ENCODE data around the gene EGLN3. TPM values are rescaled to one million over a fixed set of nuclear protein-coding genes. Genes with fewer than 3 reads are reported as not detected.

The EGLN3 gene
- total and polyA plus RNA-seq, 9 donors: 1.7 to 5.1 (median 2.4) TPM

- Histone ChIP-seq H3K36me3 (no peaks in the 10 kb centered on the region), H3K27ac (no peak overlapping the region), H3K27me3 (no peaks in the 10 kb centered on the region), H3K4me1 (ENCODE audit: insufficient read depth) (no peaks in the 10 kb centered on the region), H3K9me3 (no peaks in the 10 kb centered on the region), H3K4me3 (no peak overlapping the region)
- no peak for DNase-seq
- intact Hi-C loops (cut with DNase I): no loop called here
- TF ChIP-seq EP300 (IDR thresholded peaks at IDR 0.05) (no peak), POLR2A (IDR thresholded peaks at IDR 0.05) (no peak)
- TF ChIP-seq, protein P1, sequence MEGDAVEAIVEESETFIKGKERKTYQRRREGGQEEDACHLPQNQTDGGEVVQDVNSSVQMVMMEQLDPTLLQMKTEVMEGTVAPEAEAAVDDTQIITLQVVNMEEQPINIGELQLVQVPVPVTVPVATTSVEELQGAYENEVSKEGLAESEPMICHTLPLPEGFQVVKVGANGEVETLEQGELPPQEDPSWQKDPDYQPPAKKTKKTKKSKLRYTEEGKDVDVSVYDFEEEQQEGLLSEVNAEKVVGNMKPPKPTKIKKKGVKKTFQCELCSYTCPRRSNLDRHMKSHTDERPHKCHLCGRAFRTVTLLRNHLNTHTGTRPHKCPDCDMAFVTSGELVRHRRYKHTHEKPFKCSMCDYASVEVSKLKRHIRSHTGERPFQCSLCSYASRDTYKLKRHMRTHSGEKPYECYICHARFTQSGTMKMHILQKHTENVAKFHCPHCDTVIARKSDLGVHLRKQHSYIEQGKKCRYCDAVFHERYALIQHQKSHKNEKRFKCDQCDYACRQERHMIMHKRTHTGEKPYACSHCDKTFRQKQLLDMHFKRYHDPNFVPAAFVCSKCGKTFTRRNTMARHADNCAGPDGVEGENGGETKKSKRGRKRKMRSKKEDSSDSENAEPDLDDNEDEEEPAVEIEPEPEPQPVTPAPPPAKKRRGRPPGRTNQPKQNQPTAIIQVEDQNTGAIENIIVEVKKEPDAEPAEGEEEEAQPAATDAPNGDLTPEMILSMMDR (IDR thresholded peaks at IDR 0.05): no peak
Observed at GRCh38 chr14:33925946-33926345, 24.9 kb downstream of the EGLN3 start.

DNA sequence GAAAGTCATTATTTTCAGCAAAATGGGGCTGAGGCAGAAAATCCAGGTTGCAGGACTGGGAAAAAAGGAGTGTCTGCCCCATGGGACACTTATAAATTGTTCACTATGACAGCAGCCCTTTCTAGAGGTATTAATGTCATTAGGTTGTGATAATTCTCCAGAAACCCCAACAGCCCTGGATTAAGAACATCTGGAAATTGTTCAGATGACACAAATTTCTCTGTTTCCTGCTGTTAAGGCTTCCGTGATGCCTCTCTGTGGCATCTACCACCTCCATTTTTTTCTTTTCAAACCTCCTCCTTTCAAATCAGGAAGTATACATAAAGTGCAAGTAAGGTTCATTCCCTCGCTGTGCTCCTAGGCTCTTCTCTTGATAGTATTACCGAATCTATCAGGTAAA is 25.6 kb downstream of the EGLN3 start:
- Histone ChIP-seq H3K9me3 (no peaks in the 10 kb centered on the region), H3K36me3 (no peaks in the 10 kb centered on the region), H3K4me1 (ENCODE audit: insufficient read depth) (no peaks in the 10 kb centered on the region), H3K4me3 (no peak overlapping the region), H3K27ac (no peak overlapping the region), H3K27me3 (no peaks in the 10 kb centered on the region)
- WGBS, 3 donors: 91 to 94% (median 93%) methylated on average over 3 of the region's 3 CpGs
- intact Hi-C loops (cut with DNase I): no loop called here
- TF ChIP-seq POLR2A (IDR thresholded peaks at IDR 0.05) (no peak), EP300 (IDR thresholded peaks at IDR 0.05) (no peak)
- TF ChIP-seq, protein P1 (IDR thresholded peaks at IDR 0.05): no peak
- no peak for DNase-seq

DNA sequence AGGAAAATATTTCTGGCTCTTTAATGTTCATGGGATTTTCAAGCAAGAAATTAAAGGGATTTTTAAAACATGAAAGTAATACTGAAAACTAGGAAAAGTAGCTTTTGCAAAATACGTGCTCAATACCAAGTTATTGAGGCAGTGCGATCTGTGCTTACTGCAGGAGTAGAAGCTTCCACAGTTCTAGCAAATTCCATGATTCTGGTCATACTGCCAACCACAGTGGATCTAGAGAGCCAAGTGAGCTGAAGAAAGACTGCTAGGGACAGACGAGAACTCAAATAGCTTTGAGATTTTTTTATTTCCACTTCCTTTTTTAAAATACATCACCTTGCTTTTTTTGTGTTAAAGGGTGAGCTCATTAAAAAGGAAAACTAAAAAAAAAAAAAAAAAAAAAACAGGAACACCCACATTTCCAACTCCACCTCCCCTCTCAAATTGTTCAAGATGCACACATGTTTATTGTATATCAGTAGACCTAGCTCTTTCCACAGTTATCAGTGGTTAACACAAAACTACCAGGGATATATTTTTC is 26.2 kb downstream of the EGLN3 start:
- H3K36me3 ChIP-seq: no peaks in the 10 kb centered on the region
- TF ChIP-seq, protein P1 (IDR thresholded peaks at IDR 0.05): no peak
- TF ChIP-seq POLR2A (IDR thresholded peaks at IDR 0.05) (no peak), EP300 (IDR thresholded peaks at IDR 0.05) (no peak)
- H3K27ac ChIP-seq: no peak overlapping the region
- WGBS, 3 donors: 77 to 86% (median 79%) methylated on average over 3 of the region's 3 CpGs
- no peak overlapping the region for H3K4me3 ChIP-seq
- no peak for DNase-seq
- intact Hi-C loops (cut with DNase I): no loop called here
- H3K9me3 ChIP-seq: no peaks in the 10 kb centered on the region
- H3K4me1 ChIP-seq (ENCODE audit: insufficient read depth): no peaks in the 10 kb centered on the region
- H3K27me3 ChIP-seq: no peaks in the 10 kb centered on the region

DNA sequence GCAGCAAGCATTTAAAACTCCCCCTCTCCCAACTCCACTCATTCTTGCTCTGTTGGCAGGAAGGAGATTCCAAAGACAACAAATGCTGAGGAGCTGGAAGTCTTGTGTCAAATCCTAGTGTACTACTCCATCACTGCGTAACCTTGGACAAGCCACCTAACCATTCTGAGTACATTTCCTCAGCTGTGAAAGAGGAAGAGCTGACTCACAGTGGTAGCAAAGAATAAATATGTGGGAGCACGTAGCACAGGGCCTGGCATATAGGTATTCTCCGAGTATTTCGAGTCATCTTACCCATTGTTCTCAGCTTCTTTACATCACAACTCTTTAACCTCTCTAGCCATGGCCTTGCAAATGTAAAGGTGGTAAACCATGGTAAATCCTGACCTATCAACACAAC is 28.7 kb downstream of the EGLN3 start:
- H3K27me3 ChIP-seq: no peaks in the 10 kb centered on the region
- 73 to 78% (median 75%) methylated on average over 4 of the region's 4 CpGs for WGBS, 3 donors
- H3K36me3 ChIP-seq: no peaks in the 10 kb centered on the region
- H3K9me3 ChIP-seq: no peaks in the 10 kb centered on the region
- no peak overlapping the region for H3K4me3 ChIP-seq
- TF ChIP-seq POLR2A (IDR thresholded peaks at IDR 0.05) (no peak), EP300 (IDR thresholded peaks at IDR 0.05) (no peak)
- TF ChIP-seq, protein P1 (IDR thresholded peaks at IDR 0.05): no peak
- DNase-seq: no peak
- no peaks in the 10 kb centered on the region for H3K4me1 ChIP-seq (ENCODE audit: insufficient read depth)
- H3K27ac ChIP-seq: no peak overlapping the region
- intact Hi-C loops (cut with DNase I): no loop called here
